Endothelial cell (in vitro differentiated cells): ENCODE measurements around the gene ACAT1. TPM values are rescaled to one million over a fixed set of nuclear protein-coding genes. Genes with fewer than 3 reads are reported as not detected.
"Not testable (repeated sequence)": the region's sequence is repeated elsewhere in the genome, so short reads cannot be mapped to it uniquely, and the experiment has no call there.

ENCODE experiments used
- DNase-seq: peaks from one replicate; pipeline ENCODE4 v3.0.0; 2021; ENCODE audit warnings: low spot score
- H3K27ac Mint-ChIP-seq: one replicate; pipeline ENCODE4 v1.8.0; 2021; ENCODE audit warnings: mixed read lengths, inconsistent platforms; ENCODE audit not compliant: unreplicated experiment
- H3K27me3 Mint-ChIP-seq: one replicate; pipeline ENCODE4 v1.8.0; 2021; ENCODE audit warnings: mild to moderate bottlenecking, moderate library complexity, mixed read lengths, inconsistent platforms; ENCODE audit not compliant: unreplicated experiment
- H3K36me3 Mint-ChIP-seq: one replicate; pipeline ENCODE4 v1.8.0; 2021; ENCODE audit warnings: mild to moderate bottlenecking, low read depth, mixed read lengths, inconsistent platforms; ENCODE audit not compliant: unreplicated experiment
- H3K4me1 Mint-ChIP-seq: one replicate; pipeline ENCODE4 v1.8.0; 2021; ENCODE audit warnings: mild to moderate bottlenecking, mixed read lengths, inconsistent platforms; ENCODE audit not compliant: unreplicated experiment
- H3K4me3 Mint-ChIP-seq: one replicate; pipeline ENCODE4 v1.8.0; 2021; ENCODE audit warnings: mild to moderate bottlenecking, mixed read lengths, inconsistent platforms; ENCODE audit not compliant: unreplicated experiment
- H3K9me3 Mint-ChIP-seq: one replicate; pipeline ENCODE4 v1.8.0; 2021; ENCODE audit warnings: mixed read lengths, inconsistent platforms; ENCODE audit not compliant: unreplicated experiment
- total RNA-seq: library from RNA; stranded (reverse); fragmentation: NEBNext Ultra II Directional; extraction: Animal tissue kit (Norgen Biotek cat#: 25700); gene quantifications from one replicate; pipeline ENCODE4 v1.2.1, GENCODE V29; 2021; ENCODE audit not compliant: unreplicated experiment
- TF ChIP-seq, protein P1 (sequence below): fragments of 200-600 bp; sonication (generic); IDR thresholded peaks from one replicate; pipeline ENCODE4 v1.5.0; 2021; ENCODE audit warnings: antibody characterized with exemption; ENCODE audit not compliant: unreplicated experiment

ACAT1 gene
- total RNA-seq, 1 donor from 2014 or later = 26.2 TPM

DNA sequence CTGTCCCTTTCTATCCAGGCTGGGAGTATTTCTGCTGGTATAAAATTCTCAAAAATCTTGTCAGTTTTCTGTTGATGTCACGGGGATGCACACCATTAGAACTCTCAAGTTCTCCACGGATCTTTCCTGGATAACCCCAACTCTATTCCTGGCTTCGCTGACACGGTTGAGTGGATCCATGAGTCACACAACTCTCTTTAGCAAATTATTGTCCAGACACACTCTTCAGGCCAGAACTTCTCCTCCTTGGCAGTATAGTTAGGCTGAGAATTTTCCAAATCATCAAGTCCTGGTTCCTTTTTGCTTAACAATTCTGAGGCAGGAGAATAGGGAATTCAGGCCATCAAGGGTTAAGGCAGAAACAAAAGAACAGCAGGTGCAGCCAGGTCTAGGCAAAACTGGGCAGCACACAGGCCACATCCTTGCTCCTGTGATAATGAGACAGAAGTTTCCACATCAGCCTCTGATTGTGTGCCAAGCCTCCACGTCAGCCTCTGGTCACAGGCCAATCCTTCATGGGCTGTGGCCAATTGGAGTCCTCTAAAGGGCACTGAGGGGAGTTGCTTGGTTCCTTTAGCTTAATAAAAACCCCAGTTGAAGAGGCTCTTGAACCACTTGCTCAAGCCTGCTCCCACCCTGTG is 5.7 kb upstream of the ACAT1 start:
- Mint-ChIP-seq H3K4me3 (no peak overlapping the region), H3K27ac (peak overlapping the region; percentile 8), H3K4me1 (no peaks in the 10 kb centered on the region), H3K9me3 (no peaks in the 10 kb centered on the region), H3K36me3 (peaks cover 6% of the 10 kb centered on the region), H3K27me3 (peaks cover 2% of the 10 kb centered on the region)
- TF ChIP-seq, protein P1, sequence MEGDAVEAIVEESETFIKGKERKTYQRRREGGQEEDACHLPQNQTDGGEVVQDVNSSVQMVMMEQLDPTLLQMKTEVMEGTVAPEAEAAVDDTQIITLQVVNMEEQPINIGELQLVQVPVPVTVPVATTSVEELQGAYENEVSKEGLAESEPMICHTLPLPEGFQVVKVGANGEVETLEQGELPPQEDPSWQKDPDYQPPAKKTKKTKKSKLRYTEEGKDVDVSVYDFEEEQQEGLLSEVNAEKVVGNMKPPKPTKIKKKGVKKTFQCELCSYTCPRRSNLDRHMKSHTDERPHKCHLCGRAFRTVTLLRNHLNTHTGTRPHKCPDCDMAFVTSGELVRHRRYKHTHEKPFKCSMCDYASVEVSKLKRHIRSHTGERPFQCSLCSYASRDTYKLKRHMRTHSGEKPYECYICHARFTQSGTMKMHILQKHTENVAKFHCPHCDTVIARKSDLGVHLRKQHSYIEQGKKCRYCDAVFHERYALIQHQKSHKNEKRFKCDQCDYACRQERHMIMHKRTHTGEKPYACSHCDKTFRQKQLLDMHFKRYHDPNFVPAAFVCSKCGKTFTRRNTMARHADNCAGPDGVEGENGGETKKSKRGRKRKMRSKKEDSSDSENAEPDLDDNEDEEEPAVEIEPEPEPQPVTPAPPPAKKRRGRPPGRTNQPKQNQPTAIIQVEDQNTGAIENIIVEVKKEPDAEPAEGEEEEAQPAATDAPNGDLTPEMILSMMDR = no peak
- no peak for DNase-seq

DNA sequence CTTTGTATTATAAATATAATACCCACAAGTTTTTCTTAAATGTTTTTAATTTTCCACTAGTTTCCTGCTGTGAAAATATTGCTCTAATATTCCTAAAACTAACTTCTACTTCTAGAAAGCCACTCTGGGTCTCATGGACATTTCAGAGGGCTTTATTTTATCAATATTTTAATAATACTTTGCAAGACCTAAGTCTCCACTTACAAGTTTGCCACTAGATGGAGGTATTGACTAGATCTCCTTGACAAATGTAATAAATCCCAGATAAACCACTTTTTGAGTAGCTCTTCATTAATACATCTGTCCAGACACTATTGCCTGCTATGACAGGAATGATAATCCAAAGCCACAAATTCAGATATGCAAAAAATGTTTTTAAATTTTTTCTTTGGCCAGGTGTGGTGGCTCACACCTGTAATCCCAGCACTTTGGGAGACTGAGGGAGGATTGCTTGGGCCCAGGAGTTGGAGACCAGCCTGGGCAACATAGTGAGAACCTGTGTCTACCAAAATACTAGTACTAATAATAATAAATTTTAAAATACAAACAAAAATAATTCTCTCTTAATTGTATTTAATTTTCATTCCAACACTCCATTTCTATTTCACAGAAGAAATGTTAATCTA is 3.5 kb upstream of the ACAT1 start:
- Mint-ChIP-seq H3K4me3 (no peak overlapping the region), H3K27ac (no peak overlapping the region), H3K9me3 (no peaks in the 10 kb centered on the region), H3K36me3 (peaks cover 9% of the 10 kb centered on the region), H3K4me1 (peaks cover 8% of the 10 kb centered on the region), H3K27me3 (peaks cover 10% of the 10 kb centered on the region)
- TF ChIP-seq, protein P1 = peak; percentile 50
- no peak for DNase-seq

DNA sequence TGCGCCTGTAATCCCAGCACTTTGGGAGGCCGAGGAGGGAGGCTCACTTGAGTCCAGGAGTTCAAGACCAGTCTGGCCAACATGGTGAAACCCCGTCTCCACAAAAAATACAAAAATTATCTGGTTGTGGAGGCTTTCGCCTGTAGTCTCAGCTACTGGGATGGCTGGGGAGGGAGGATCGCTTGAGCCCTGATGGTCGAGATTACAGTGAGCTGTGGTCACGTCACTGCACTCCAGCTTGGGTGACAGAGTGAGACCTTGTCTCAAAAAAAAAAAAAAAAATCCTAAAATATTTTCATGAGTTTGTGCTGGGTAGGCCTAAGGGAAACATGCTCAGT is 462 bp upstream of the ACAT1 start:
- H3K4me1 Mint-ChIP-seq = peaks cover 18% of the 10 kb centered on the region
- not testable (repeated sequence) for H3K36me3 Mint-ChIP-seq

DNA sequence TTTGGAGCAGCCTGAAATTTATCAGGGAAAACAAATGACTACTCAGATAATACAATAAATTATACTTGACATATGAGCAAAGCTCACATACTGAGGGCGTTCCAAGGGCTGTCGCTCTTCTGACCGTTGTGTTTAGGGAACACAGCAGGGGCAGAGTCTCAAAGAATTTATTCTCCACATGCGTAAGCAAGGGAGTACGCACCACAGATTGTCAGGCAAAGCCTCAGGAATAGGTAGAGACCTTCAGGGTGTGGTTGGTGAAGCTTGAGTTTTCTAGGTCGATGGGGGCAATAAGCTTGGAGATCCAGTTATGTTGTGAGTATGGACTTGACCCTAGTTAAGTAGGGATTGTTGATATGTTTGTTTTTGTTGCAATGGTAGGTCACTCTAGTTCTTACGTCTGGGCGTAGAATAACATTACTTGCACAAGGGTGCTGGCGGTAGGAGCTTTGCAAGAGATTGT is 830 bp downstream of the ACAT1 start:
- no peak overlapping the region for H3K27ac Mint-ChIP-seq
- H3K4me3 Mint-ChIP-seq = peak overlapping the region; percentile 94
- H3K36me3 Mint-ChIP-seq = peaks cover 7% of the 10 kb centered on the region
- peaks cover 18% of the 10 kb centered on the region for H3K4me1 Mint-ChIP-seq
- H3K9me3 Mint-ChIP-seq = no peaks in the 10 kb centered on the region
- DNase-seq = no peak
- TF ChIP-seq, protein P1 = no peak
- peaks cover 11% of the 10 kb centered on the region for H3K27me3 Mint-ChIP-seq

More for the DNA sequence above, 462 bp upstream of the ACAT1 start:
- not testable (repeated sequence) for H3K27ac Mint-ChIP-seq, H3K4me3 Mint-ChIP-seq, DNase-seq, H3K9me3 Mint-ChIP-seq
- peaks cover 11% of the 10 kb centered on the region for H3K27me3 Mint-ChIP-seq

DNA sequence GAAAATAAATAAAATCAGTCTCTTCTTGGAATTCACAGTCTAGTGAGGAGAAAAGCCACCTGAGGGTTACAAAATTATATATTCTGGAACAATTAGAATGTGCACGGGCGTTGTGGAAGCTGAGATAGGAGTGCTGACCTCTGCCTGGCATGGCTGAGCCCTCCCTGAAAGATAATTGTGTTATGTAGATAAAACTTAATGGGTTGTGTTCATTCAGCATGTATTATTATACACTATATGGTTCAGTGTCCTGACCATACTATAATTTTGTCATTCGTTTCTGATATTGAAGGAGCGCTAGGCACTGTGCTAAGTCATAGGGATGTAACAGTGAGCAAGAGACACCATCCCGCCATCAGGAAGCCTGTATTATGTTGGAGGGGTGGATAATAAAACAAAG is 3.7 kb downstream of the ACAT1 start:
- TF ChIP-seq, protein P1 = no peak
- no peak for DNase-seq
- peaks cover 7% of the 10 kb centered on the region for H3K36me3 Mint-ChIP-seq
- H3K27me3 Mint-ChIP-seq = peaks cover 9% of the 10 kb centered on the region
- H3K9me3 Mint-ChIP-seq = no peaks in the 10 kb centered on the region
- peaks cover 18% of the 10 kb centered on the region for H3K4me1 Mint-ChIP-seq
- no peak overlapping the region for H3K27ac Mint-ChIP-seq
- H3K4me3 Mint-ChIP-seq = no peak overlapping the region
